Kidney tubule cell (primary cell): Measurements from ENCODE around the gene WDR4.
"Not testable (repeated sequence)": the region's sequence is repeated elsewhere in the genome, so short reads cannot be mapped to it uniquely, and the experiment has no call there.

Experiments used
- DNase-seq: peaks from one replicate; pipeline ENCODE4 v3.0.0-alpha.2; 2018; ENCODE audit warnings: low spot score

WDR4 gene

DNA sequence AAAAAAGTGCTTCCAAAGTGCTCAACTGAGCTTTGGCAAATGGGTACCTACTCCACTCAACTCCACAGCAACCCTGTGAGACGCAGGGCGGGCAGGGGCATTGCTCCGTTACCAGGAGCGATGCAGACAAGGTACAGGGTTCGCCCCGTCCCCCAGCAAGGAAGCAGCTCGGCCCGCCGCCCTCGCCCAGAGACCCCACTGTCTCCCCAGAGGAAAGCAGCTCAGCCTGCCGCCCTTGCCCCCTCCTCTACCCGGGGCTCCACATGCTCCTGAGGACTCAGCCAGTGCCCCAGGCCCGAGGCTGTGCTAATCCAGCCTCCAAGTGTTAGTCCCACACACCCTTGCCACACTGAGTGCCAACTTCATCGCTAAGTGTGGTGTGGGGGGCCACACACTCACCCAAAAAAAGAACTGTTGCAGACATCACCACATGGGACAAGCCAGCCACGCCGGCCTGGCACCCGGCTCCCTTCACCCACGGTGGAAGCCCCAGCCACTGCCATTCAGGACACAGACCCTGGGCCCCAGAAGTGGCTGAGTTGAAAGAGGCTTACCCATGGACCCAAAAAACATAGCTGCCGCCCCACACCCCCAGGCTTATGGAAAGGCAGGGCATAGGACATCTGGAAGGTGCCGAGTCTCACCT, 26.3 kb downstream of the WDR4 start:
- DNase-seq = no peak

GRCh38 chr21:42851812-42852665, 27.3 kb downstream of the WDR4 start:
- no peak for DNase-seq

- DNase-seq = peak; percentile 26
These were observed 28.4 kb downstream of the WDR4 start for GRCh38 chr21:42850866-42851391.

GRCh38 chr21:42850463-42850862, 28.9 kb downstream of the WDR4 start:
- no peak for DNase-seq

DNA sequence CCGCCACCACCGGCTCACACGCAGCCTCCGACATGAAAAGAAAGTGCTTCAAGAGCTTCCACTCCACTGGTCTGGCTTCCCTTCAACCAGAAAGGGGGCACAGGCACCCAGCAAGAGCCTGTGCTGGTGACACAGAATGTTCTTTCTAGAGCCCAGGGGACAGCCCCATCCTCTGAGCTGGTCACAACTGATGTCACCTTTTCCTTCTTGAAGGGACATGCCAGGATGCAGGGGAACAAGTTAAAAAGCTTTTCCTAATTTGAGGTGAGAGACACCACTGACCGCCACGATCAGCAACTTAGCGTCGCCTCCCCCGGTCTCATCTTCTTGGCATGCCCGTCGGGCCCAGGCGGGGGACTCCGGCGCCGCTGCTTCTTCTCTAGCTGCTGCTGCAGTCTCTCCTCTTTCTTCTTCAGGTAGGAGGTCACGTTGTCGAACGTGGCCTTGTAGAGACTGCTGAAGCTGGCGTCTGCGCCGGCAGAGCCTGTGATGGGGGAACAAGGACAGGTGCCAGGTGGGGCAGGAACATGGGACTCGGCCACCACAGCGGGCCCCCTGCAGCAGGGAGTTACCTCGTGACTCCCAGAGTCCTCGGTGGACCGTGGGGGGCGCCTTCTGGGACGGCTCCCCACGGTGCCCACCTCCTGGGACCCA, 29.5 kb downstream of the WDR4 start:
- DNase-seq = no peak

DNA sequence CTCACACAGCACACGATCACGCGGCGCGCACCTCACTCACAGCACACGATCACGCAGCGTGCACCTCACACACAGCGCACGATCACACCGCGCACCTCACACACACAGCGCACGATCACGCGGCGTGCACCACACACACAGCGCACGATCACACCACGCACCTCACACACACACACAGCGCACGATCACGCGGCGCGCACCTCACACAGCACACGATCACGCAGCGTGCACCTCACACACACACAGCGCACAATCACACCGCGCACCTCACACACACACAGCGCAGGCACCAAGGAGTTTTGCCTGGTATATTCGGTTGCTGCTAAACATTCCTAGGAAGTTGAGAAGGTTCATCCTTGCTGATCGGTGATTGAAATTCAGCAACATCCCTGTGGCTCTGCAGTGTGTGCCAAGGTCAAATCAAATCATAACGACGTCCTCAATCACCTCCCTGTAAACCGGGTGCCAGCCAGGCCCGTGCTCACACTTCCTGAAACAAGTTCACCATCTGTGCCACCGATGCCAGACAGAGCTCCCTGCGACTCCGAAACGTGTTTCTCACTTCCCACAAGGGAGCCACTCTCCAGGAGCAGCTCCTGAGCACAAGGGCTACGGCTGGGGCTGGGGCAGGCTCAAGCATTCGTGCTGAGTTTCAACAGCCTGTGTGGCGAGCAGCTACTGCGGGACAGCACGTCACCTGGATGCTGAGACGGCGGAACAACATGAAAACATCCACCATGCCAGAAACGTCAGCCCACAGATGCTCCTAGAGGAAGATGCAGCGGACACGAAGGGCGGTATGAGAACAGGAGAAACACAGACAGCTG, 30.2 kb downstream of the WDR4 start:
- no peak for DNase-seq

GRCh38 chr21:42848144-42848931, 31.0 kb downstream of the WDR4 start:
- DNase-seq = not testable (repeated sequence)

GRCh38 chr21:42847726-42848125, 31.6 kb downstream of the WDR4 start:
- no peak for DNase-seq

DNA sequence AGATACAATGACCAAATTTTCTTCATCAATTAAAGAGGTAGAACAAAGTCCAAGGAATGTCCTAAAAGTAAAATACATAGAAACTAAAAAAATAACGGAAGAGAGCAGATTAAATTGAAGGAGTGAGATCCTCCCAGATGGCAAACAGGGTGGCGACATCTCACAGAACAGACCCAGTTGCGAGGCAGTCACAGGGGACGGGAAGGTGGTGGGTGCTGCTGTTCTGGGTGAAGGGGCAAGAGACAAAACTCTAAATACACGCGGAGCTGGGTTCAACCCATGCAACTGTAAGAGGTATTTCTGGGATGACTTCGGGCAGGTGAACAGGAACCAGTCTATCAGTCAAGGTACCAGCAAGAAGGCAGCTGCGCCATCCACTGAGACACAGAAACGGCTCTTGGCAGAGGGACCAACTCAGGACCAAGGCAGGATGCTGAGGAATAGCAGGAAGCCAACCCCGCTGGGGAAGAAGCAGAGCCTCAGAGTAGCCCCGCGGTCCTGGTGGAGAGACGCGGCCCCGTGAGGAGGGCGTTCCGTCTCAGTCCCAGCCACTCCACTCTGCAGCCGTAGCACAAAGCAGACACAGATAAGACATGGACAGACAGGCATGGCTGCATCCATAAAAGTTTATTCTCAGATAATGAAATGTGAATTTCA, 32.2 kb downstream of the WDR4 start:
- no peak for DNase-seq

GRCh38 chr21:42846221-42846620, 33.1 kb downstream of the WDR4 start:
- no peak for DNase-seq

GRCh38 chr21:42845296-42845965, 33.9 kb downstream of the WDR4 start:
- no peak for DNase-seq

GRCh38 chr21:42844411-42845113, 34.8 kb downstream of the WDR4 start:
- DNase-seq = no peak

DNA sequence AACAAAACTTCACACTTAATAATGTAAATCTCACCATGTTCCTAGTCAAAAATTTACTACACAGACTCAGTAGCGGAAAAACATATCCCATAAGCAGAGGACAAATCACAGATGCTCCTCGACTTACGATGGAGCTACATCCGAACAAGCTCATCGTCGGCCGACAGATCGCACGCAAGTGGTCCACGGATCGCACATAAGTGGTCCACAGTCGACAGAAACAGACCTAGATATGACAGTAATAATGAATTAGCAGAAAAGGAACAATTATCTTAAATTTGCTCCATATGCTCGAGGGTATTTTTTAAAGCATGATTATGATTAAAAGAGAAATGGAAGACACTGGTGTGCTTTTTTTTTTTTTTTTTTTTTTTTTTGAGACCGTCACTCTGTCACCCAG, 36.3 kb downstream of the WDR4 start:
- DNase-seq = no peak

DNA sequence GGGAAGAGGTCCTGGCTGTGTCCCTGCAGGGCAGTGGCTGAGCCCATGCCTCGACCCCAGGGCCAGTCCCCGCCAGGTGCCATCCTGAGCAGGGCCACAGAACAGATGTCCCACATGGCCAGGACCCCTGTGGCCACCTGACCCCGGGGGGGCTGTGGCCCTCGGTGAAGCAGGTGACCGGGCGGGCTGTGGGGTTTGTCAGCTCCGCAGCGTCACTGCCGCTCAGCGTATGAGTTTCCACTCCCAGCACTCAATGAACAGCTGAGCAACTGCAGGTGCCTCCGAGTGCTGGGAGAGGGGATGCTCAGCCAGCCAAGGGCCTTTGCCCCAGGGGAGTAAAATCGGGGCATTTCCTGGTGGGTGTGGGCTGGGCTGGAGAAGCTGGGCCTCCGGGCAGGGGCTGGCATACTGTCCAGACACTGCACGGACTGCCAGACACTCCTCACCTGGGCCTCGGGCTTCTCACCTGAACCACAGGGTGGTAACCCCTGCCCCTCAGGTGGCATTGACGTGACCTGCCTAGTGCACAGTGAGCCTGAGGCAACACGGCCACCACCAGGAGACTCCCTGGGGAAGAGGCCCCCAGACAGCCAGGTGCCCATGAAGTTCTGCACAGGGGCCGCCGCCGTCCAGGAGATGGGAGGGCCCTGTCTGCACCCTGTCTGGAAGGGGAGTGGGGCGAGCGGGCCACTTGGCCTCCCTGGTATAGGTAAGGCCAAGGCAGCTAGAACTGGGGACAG, 37.3 kb downstream of the WDR4 start:
- not testable (repeated sequence) for DNase-seq

DNA sequence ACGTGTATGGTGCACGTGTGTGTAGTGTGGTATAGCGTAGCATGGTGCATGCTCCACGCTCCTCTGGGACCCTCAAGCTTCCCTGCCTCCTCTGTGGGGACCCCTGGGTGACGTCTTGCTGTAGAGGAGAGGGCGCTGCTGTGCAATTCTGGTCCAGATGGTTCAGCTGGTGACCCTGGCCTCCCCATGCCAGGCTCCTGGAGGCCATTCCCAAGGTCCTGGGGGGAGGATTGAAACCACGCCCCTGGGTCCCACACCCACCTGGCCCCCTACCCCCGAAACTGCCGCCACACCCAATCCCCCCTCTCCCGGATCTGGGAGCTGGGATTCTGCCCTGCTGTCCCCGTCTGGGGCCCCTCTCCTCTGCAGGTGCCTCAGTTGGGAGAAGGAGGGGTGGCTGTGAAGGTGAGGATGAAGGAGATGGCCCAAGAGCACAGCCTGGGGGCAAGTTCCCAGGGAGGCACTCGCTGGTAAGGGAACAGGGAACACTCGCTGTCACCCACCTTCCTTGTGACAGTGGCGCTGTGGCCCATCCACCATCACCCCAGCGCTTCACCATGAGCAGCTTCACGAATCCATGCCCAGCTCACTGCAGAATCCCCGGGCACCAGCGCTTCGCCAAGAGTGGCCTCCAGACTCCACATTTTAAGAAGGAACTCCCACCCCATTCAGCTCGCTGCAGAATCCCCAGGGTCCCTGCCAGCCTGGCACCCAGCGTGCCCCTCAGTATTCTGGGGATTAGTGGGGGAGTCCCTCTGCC, 38.0 kb downstream of the WDR4 start:
- no peak for DNase-seq

DNA sequence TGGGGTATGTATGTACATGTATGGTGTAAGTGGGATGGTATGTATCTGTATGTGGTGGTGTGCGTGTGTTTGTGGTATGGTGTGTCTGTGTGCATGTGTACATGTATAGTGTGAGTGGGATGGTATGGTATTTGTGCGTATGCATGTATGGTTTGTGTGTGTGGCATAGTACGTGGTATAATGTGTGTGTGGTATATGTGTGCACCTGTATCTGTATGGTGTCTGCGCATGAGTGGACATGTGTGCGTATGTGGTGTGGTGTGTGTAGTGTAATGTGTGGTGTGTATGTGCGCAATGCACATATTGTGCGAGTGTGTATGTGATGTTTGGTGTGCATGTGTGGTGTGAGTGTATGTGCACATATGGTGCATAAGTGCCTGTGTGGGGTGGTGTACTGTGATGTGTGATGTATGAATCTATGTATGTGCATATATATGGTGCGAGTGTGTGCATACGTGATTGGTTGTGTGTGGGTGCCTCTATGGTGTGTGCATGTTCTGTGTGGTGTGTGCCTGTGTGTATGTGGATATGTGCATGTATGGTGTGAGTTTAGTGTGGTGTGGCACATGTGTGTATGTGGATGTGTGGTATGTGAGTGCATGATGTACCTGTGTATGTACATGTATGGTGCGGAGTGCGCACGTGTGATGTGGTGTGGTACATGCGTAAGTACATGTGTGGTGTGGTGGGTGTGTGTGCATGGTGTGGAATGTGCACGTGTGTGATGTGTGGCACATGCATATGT, 38.8 kb downstream of the WDR4 start:
- DNase-seq = no peak
